Activated naive CD4-positive, alpha-beta T cell treated with anti-CD3 and anti-CD28 coated beads, Interleukin-2, amount 10 ng/mL, durations not matched to agents 7 days and 5 days (primary cell): Measurements from ENCODE around the gene ZNF385D.
"Not testable (repeated sequence)": the region's sequence is repeated elsewhere in the genome, so short reads cannot be mapped to it uniquely, and the experiment has no call there.

Experiments used
- CTCF ChIA-PET: fragments of 350-600 bp; sonication (Branson Sonifier 250); formaldehyde crosslinking; loops from one replicate; lab custom pipeline; 2021; ENCODE audit warnings: antibody characterized with exemption; lab: Charles Lee
- DNase-seq: peaks from one replicate; pipeline ENCODE4 v3.0.0-alpha.2; 2020
- H3K27ac Mint-ChIP-seq: one replicate; pipeline ENCODE4 v1.8.0; 2021; ENCODE audit warnings: mild to moderate bottlenecking, moderate library complexity, mixed read lengths
- H3K27me3 Mint-ChIP-seq: one replicate; pipeline ENCODE4 v1.8.0; 2021; ENCODE audit warnings: mild to moderate bottlenecking, mixed read lengths
- H3K36me3 Mint-ChIP-seq: one replicate; pipeline ENCODE4 v1.8.0; 2021; ENCODE audit warnings: mixed read lengths
- H3K4me1 Mint-ChIP-seq: one replicate; pipeline ENCODE4 v1.8.0; 2021; ENCODE audit warnings: mixed read lengths
- H3K4me3 Mint-ChIP-seq: one replicate; pipeline ENCODE4 v1.8.0; 2021; ENCODE audit warnings: mild to moderate bottlenecking, moderate library complexity, mixed read lengths
- H3K9me3 Mint-ChIP-seq: one replicate; pipeline ENCODE4 v1.8.0; 2021; ENCODE audit warnings: mixed read lengths

ZNF385D gene

GRCh38 chr3:21378036-21378435 lies 373.0 kb downstream of the ZNF385D start:
- H3K27ac Mint-ChIP-seq, DNase-seq, H3K9me3 Mint-ChIP-seq, H3K4me1 Mint-ChIP-seq, H3K27me3 Mint-ChIP-seq, CTCF ChIA-PET, H3K4me3 Mint-ChIP-seq, H3K36me3 Mint-ChIP-seq: not testable (repeated sequence)

- H3K36me3 Mint-ChIP-seq: no peaks in the 10 kb centered on the region
These were observed 373.8 kb downstream of the ZNF385D start for GRCh38 chr3:21377071-21377769.

GRCh38 chr3:21372316-21372715 lies 378.7 kb downstream of the ZNF385D start:
- no peak for DNase-seq
- H3K36me3 Mint-ChIP-seq: no peaks in the 10 kb centered on the region
- CTCF ChIA-PET: no interaction called here
- H3K4me1 Mint-ChIP-seq: no peaks in the 10 kb centered on the region
- peaks cover 3% of the 10 kb centered on the region for H3K9me3 Mint-ChIP-seq
- H3K4me3 Mint-ChIP-seq: no peak overlapping the region
- H3K27ac Mint-ChIP-seq: no peak overlapping the region
- H3K27me3 Mint-ChIP-seq: no peaks in the 10 kb centered on the region

More at GRCh38 chr3:21377071-21377769, 373.8 kb downstream of the ZNF385D start:
- no peak for DNase-seq
- Mint-ChIP-seq H3K9me3 (no peaks in the 10 kb centered on the region), H3K4me1 (no peaks in the 10 kb centered on the region), H3K4me3 (no peak overlapping the region), H3K27me3 (no peaks in the 10 kb centered on the region), H3K27ac (no peak overlapping the region)
- CTCF ChIA-PET: no interaction called here
